ENCODE results near the gene RNF2. TPM values are rescaled to one million over a fixed set of nuclear protein-coding genes. Genes with fewer than 3 reads are reported as not detected.

RNF2 gene
- total RNA-seq, 2 experiments from 2014 or later, result 7.4 to 9.0 TPM

GRCh38 chr1:185132534-185132933 is 87.2 kb downstream of the RNF2 start:
- intact Hi-C loops (cut with DNase I, micrococcal nuclease), result no loop called here
- peaks cover 88% of the 10 kb centered on the region for H3K36me3 Mint-ChIP-seq (ENCODE audit: low read depth)
- H3K27ac Mint-ChIP-seq, result no peak overlapping the region
- no peaks in the 10 kb centered on the region for H3K4me1 Mint-ChIP-seq (ENCODE audit: low read depth)
- Histone ChIP-seq H3K4me1 (ENCODE audit: insufficient read depth, low read length) (no peaks in the 10 kb centered on the region), H3K36me3 (ENCODE audit: insufficient read depth, low read length) (peaks cover 57% of the 10 kb centered on the region), H3K27ac (ENCODE audit: low read depth in 1 of 2, low read length in 2 of 2) (no peak overlapping the region), H3K4me3 (ENCODE audit: low read length) (no peak overlapping the region), H3K27me3 (ENCODE audit: control insufficient read depth in 1 of 2, insufficient read depth in 2 of 2, low read length in 2 of 2) (no peaks in the 10 kb centered on the region), H3K9me3 (ENCODE audit: control insufficient read depth in 1 of 2, insufficient read depth in 1 of 2, low read length in 2 of 2) (no peaks in the 10 kb centered on the region)
- CTCF ChIA-PET, result no interaction called here
- ATAC-seq (ENCODE audit: poor library complexity), result no peak
- DNase-seq, result no peak
- no peak overlapping the region for H3K4me3 Mint-ChIP-seq
- H3K9me3 Mint-ChIP-seq, result peaks cover 5% of the 10 kb centered on the region
- no peaks in the 10 kb centered on the region for H3K27me3 Mint-ChIP-seq
- no peak for TF ChIP-seq CTCF (IDR thresholded peaks at IDR 0.05)
- POLR2A ChIA-PET, result no interaction called here

- H3K9me3 Mint-ChIP-seq, result no peaks in the 10 kb centered on the region
- H3K27ac Mint-ChIP-seq, result no peak overlapping the region
- H3K27ac ChIP-seq (ENCODE audit: low read depth in 1 of 2, low read length in 2 of 2), result no peak overlapping the region
- H3K4me3 ChIP-seq (ENCODE audit: low read length), result no peak overlapping the region
- no peaks in the 10 kb centered on the region for H3K27me3 Mint-ChIP-seq
- no peaks in the 10 kb centered on the region for H3K27me3 ChIP-seq (ENCODE audit: control insufficient read depth in 1 of 2, insufficient read depth in 2 of 2, low read length in 2 of 2)
- no peaks in the 10 kb centered on the region for H3K4me1 Mint-ChIP-seq (ENCODE audit: low read depth)
- ChIA-PET POLR2A (no interaction called here), CTCF (no interaction called here)
- ATAC-seq (ENCODE audit: poor library complexity) (no peak), DNase-seq (no peak)
- no peak for TF ChIP-seq CTCF (IDR thresholded peaks at IDR 0.05)
- H3K9me3 ChIP-seq (ENCODE audit: control insufficient read depth in 1 of 2, insufficient read depth in 1 of 2, low read length in 2 of 2), result no peaks in the 10 kb centered on the region
- H3K36me3 Mint-ChIP-seq (ENCODE audit: low read depth), result peaks cover 80% of the 10 kb centered on the region
- H3K4me1 ChIP-seq (ENCODE audit: insufficient read depth, low read length), result no peaks in the 10 kb centered on the region
- no peak overlapping the region for H3K4me3 Mint-ChIP-seq
- peaks cover 42% of the 10 kb centered on the region for H3K36me3 ChIP-seq (ENCODE audit: insufficient read depth, low read length)
- intact Hi-C loops (cut with DNase I, micrococcal nuclease), result no loop called here
Measured at GRCh38 chr1:185137896-185138545, 92.7 kb downstream of the RNF2 start.

GRCh38 chr1:185139246-185139645 is 93.9 kb downstream of the RNF2 start:
- Mint-ChIP-seq H3K4me3 (no peak overlapping the region), H3K9me3 (no peaks in the 10 kb centered on the region), H3K36me3 (ENCODE audit: low read depth) (peaks cover 74% of the 10 kb centered on the region), H3K4me1 (ENCODE audit: low read depth) (no peaks in the 10 kb centered on the region), H3K27me3 (no peaks in the 10 kb centered on the region), H3K27ac (no peak overlapping the region)
- Histone ChIP-seq H3K9me3 (ENCODE audit: control insufficient read depth in 1 of 2, insufficient read depth in 1 of 2, low read length in 2 of 2) (no peaks in the 10 kb centered on the region), H3K36me3 (ENCODE audit: insufficient read depth, low read length) (peaks cover 39% of the 10 kb centered on the region), H3K27ac (ENCODE audit: low read depth in 1 of 2, low read length in 2 of 2) (no peak overlapping the region), H3K4me1 (ENCODE audit: insufficient read depth, low read length) (no peaks in the 10 kb centered on the region), H3K4me3 (ENCODE audit: low read length) (no peak overlapping the region), H3K27me3 (ENCODE audit: control insufficient read depth in 1 of 2, insufficient read depth in 2 of 2, low read length in 2 of 2) (no peaks in the 10 kb centered on the region)
- ChIA-PET CTCF (no interaction called here), POLR2A (interaction anchor here (0.6 kb wide), 1 partner anchor 341 kb away, joined by 3 read pairs; no protein-coding TSS in a partner anchor)
- ATAC-seq (ENCODE audit: poor library complexity) (no peak), DNase-seq (no peak)
- intact Hi-C loops (cut with DNase I, micrococcal nuclease), result no loop called here
- TF ChIP-seq CTCF (IDR thresholded peaks at IDR 0.05), result no peak

All from CD4-positive, alpha-beta T cell (primary cell).